ENCODE data around the gene ZDBF2.
A peak's percentile ranks its signal among the peaks of the same experiment; 100 is the strongest.
"Not testable (repeated sequence)": the region's sequence is repeated elsewhere in the genome, so short reads cannot be mapped to it uniquely, and the experiment has no call there.

ZDBF2 gene

DNA sequence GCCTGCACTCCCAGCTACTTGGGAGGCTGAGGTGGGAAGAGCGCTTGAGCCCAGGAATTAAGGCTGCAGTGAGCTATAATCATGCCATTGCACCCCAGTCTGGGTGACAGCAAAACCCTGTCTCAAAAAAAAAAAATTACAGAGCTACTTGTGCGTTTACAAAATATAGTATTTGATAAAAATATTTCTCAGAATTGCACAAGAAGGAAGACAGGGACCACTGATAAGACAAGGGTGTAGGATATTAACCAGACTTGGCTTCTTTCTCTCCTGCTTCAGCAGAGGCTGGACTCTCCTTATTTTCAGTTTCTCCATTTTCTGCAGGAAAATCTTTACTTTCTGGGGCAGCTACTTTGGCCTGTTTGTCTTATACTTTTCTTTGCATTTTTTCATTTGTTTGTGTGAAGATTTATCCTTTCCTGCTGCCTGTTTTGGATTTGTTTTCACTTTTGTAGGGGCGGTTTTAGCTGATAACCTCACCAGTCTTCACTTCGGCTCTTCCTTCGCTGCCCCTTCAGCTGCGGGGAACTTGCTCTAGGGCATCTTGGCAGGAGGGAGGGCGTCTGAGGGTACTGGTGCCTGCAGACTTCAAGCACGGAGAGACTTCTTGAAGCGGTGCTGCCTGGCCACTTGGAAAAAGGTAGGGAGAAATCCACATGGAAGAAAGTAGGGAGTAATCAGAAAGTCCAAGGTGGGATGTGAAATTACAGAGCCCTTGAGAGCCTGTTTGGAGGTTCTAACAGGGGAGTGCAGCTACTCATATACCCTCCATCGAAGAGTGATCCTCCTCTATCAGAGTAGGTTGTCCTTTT, 14.9 kb upstream of the ZDBF2 start:
- no peak for DNase-seq (ENCODE audit: low read depth)

DNA sequence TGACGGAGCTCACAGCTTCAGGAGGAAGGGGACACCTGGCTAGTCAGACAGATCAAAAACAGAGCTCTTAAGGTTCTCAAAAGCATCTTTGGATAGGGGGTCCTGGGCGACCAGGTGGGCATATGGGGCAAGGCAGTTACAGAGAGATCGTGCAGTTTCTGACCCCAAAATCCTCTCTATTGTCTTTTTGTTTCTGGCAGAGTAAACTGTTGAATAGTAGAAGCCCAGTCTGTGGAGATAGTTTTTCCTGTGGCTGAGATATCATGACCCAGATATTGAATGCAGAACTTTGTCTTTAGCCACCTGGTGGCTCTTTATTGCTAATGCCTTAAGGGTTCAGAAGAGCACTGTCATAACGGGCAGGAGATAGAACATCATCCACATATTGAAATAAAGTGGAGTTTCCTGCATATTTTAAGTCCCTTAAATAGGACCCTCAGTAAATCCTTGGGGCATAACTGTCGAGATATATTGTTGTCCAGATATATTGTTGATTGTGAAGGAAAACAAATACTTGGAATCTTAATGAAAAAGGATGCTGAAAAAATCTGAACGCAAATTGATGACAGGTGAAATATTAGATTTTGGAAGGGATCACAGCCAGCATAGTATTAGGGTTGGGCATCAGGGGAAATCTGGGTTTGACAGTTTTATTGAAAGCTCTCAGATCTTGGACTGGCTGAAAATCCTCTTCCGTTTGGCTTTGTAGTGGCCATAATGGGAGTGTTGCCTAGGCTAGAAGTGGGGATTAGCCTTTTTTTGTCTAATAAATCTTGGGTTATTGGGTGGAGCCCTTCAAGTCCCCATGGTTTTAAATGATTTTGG, 14.1 kb upstream of the ZDBF2 start:
- DNase-seq (ENCODE audit: low read depth): peak; percentile 31

DNA sequence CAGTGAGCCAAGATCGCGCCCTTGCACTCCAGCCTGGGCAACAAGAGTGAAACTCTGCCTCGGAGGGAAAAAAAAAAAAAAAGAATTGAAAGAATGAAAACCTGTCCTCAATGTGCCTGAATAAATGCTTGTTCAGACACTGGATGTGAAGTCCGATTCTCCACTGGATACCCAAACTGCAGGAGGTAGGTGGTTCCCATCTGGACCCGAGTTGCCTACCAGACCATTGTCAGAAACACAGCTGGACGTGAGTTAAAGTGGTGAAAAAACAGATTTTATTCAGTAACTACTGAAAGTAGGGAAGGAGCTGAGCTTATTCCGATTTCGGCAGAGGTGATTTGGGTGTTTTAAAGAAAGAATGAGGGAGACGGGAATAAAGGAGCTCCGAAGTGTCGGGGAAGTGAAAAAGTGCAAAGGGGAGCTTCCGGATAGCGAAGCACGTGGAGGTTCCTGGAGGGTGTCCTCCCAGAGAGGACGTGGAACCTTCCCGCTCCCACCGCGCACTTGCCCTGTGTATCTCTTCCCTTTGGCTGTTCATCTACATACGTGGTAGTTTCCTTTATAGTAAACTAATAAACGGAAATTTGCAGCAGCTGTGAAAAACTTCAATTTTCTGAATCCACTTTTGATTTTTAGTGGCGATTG, 10.4 kb upstream of the ZDBF2 start:
- DNase-seq (ENCODE audit: low read depth): no peak

DNA sequence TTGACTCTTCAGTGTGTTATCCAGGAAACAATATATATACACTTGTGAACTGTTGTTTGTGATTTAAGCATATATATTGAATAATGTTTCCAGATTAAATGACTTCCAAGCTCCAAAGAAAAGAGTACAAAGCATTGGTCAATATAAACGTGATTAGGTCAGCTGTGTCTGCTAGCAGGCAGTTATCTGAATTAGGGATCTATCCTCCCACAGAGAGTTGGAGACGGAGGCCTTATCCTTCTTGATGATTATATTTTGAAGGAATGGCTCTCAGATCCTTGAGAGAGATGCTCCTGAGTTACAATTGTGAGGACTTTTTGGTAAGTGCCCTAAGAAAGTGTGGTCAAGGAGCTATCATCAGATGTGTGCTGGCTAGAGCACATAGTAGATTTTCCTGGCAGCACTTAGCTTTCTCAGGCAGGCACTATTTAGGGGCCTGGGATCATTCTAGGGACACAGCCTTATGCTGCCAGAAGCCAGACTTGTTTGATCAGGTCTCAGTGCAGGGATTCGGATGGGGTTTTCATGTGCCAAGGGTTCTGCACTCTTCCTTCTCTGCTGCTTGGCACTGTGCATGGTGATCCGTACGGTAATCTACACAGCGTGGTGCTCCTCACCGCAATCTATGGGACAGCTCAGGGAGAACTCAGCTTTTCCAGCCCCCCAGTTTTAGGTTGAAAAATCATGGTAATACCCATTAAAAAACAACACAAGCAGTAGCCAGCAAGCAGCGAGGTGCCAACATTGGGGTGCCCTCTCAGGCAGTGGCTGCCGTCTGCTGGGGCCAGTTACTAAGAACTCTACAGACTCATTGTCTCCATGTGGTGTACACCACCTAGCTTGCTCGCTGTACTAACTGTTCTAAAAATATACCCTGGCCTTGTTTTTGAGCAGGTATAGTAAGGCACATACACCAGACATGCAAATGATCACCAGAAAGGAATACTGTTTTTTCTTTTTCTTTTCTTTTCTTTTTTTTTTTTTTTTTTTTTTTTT, 8.0 kb upstream of the ZDBF2 start:
- no peak for DNase-seq (ENCODE audit: low read depth)

DNA sequence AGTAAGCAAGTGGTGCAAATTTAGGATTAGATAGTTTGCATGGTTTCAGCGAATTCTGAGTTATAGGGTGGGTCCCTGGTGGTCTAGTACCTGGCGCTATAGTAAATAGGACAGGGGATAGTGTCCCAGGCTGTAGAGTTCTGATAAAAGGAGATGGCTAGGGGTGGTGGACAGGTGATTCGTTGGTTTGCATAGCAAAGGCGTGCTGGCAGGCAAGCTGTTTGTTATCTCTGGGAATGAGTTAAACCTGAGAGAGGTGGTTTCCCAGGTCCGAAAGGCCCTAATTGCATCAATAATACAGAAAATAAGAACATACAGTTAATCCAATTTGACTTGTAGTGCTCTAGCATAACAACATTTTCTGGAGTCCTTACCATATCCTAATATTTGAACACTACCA, 6.9 kb upstream of the ZDBF2 start:
- no peak for DNase-seq (ENCODE audit: low read depth)

DNA sequence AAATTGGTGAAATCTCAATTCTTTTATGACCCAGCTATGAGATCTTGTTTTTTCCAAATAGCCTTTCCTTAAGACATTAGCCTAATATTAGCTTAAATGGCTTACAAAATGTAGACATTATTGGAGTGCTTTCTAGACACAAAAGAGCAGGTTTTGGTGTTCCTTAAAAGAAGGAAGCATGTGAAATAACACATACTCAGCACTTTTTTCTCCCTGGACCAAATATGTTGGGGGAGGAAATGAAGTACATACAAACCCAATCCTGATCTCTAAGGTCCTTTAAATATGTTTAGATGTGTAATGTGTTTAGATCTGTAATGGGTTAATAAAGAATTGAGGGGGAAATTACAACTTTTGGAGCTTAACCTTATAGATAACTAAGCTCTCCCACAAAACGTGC, 3.4 kb upstream of the ZDBF2 start:
- no peak for DNase-seq (ENCODE audit: low read depth)

DNA sequence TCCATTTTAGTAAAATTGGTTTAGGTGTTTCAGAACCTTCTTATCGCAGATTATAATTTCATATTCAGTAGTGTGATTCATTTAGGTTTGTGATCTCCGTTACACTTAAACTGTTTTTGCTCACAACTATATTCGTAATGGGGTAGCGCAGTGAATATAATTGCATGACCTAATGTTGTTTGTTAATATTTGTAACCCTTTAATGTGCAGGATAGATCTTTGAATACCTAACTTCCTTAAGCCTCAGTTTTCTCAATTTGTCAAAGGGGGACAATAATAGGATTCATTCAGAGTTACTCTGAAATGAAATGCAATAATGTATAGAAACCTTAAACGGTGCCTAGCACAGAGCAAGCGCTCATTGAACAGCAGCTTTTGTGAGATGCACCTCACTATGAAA, 558 bp upstream of the ZDBF2 start:
- DNase-seq (ENCODE audit: low read depth): no peak

DNA sequence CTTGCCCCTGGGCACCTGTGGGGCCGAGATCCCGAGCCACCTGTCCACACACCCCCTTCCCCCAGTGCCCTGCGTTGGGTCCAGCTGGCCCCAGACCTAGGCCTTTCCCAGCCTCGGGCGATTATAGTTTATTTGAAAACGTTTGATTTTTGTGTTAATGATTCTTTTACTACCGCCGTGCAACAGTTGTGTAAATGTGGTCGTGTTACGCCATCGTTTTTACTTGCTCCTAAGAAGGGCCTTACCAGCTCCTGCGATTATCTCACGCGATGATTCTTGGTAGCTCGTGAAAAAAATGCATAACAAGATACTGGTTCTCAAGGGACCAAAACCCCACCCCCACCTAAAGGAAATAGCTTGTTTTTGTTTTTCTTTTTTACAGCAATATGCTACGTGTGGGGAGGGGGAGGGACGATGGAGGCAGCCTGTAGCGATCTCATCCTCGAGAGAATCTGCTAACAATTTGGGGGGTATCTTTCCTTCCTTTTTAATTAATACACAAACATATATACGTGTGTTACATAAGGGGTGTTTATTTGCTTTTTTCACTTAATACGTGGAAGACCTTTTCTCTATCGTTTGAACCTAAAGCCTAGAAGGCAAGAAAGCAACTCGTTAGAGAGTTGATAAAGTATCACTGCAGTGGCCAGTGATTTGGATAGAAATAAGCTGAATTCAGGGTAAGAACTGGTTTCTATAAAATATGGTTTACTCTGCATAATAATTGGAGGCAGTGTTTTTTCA, 1.0 kb downstream of the ZDBF2 start:
- DNase-seq (ENCODE audit: low read depth): no peak

DNA sequence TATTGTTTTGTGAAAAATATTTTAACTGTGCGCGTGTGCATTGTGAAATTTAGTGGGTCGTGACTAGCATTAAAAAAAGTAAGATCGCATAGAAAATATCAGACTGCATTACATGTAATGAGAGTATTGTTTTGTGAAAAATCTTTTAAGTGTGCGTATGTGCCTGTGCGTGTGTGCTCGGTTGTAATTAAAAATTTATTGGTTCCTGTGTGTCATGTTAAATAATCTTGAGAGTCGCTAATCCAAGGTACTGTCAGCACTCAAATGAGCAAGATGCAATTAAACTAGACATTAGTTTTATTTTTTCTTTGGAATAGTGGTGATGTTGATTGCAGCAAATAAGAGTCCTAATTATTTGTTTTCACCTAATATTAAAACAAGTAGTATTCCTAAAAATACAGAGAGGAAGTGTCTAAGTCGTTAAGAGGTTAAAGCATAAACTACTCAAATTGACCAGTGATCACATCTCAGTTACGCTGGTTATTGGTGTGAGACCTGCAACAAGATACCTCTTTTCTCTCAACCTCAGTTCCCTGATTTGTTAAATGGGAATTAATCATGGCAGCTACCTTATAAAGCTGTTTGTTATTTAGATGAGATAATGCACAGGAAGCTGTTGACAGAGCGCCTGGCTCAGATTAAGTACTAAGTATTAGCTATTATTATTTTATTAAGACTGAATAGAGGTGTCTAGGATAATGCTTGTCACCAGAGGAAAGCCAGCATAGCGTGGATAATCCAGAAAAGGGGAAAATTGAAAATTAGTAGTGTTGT, 1.9 kb downstream of the ZDBF2 start:
- no peak for DNase-seq (ENCODE audit: low read depth)

DNA sequence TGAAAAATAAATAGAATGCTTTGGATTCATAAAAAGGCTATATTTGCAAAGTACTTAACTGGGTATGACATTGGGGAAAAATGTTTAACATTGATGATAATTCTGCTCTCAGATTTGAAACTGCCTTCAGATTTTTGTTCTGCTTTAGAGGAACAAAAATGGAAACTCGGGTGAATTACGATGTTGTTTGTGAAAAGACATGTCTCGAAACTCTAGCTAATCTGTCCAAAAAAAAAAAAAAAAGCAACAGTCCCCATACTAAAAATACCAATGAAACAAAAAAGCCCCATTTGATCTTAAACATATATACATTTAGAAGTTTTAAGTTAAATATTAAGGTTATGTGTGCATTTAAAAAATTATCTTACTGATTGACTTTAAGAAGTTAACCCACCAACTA, 3.0 kb downstream of the ZDBF2 start:
- DNase-seq (ENCODE audit: low read depth): no peak

DNA sequence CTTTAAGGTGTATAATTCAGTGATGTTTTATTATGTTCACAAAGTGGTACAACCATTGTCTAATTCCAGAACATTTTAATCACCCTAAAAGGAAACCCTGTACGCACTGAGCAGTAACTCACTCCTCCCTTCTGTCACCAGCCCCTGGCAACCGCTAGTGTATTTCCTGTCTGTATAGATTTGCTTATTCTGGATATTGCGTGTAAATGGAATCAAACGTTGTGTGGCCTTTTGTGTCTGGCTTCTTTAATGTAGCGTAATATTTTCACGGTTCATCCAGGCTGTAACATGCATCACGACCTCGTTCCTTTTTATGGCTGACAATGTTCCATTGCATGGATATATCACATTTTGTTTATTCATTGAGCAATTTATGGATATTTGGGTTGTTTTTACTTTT, 8.3 kb downstream of the ZDBF2 start:
- DNase-seq (ENCODE audit: low read depth): no peak

DNA sequence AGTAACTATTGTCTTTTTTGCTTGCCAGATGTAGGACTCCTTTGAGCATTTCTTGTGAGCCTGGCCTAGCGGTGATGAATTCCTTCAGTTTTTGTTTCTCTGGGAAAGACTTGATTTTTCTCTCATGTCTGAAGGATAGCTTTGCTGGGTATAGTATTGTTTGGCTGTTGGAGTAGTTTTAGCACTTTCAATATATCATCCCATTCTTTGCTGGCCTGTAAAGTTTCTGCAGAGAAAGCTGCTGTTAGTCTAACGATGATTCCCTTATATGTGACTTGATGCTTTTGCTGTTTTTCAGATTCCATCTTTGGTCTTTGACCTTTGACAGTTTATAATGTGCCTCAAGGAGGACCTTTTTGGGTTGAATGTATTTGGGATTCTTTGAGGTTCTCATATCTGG, 12.7 kb downstream of the ZDBF2 start:
- DNase-seq (ENCODE audit: low read depth): no peak

DNA sequence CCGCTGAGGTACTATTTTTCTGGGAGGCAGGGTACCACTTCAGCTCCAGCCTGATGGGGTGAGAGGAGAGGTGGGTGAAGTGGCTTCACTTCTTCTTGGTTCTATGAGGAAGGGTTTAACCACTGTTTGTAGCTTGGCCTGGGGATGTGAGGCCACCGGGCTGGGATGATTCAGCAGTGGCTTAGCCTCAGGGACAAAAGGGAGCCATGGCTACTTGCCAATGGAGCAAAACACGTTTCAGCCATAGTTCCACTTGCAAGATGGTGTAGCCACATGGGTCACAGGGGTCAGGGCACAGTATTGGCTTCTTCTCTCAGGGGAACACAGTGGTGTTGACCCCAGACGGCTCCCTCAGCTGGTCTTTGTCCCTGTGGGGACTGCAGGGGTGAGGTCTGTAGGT, 14.9 kb downstream of the ZDBF2 start:
- DNase-seq (ENCODE audit: low read depth): no peak

DNA sequence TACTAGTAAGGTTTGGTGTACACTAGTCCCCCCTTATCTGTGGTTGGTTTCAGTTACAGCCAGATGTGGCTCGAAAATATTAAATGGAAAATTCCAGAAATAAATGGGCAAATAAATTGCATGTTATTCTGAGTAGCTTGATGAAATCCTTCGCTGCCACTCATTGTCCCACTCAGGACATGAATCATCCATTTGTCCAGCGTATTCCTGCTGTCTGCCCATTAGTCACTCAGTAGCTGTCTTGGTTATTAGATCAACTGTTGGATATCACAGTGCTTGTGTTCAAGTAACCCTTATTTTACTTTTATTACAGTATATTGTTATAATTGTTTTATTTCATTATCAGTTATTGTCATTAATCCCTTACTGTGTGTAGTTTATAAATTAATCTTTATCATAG, 21.7 kb downstream of the ZDBF2 start:
- DNase-seq (ENCODE audit: low read depth): peak; percentile 23

DNA sequence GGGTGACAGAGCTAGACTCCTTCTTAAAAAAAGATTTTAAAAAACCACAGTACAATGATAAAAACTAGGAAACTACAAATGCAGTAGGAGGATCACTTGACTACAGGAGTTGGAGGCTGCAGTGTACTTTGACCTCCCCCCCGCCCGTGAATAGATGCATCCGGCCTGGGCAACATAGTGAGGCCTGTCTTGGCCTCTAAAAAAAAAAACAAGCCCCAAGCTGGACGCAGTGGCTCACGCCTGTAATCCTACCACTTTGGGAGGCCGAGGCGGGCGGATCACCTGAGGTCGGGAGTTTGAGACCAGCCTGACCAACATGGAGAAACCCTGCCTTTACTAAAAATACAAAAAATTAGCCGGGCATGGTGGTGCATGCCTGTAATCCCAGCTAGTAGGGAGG, 25.1 kb downstream of the ZDBF2 start:
- DNase-seq (ENCODE audit: low read depth): not testable (repeated sequence)

DNA sequence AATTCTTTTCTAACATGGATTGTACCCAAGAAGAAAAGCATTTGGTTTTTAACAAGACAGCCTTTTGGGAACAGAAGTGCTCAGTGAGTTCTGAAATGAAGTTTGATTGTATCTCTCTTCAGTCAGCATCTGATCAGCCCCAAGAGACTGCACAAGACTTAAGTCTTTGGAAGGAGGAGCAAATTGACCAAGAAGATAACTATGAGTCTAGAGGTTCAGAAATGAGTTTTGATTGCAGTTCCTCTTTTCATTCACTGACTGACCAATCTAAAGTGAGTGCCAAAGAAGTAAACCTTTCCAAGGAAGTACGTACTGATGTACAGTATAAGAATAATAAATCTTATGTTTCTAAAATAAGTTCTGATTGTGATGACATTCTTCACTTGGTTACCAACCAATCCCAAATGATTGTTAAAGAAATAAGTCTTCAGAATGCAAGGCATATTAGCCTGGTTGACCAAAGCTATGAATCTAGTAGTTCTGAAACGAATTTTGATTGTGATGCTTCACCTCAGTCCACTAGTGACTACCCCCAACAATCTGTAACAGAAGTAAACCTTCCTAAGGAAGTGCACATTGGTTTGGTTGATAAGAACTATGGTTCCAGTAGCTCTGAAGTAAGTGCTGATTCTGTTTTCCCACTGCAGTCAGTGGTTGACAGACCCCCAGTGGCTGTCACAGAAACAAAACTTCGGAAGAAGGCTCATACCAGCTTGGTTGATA, 31.2 kb downstream of the ZDBF2 start:
- no peak for DNase-seq (ENCODE audit: low read depth)

DNA sequence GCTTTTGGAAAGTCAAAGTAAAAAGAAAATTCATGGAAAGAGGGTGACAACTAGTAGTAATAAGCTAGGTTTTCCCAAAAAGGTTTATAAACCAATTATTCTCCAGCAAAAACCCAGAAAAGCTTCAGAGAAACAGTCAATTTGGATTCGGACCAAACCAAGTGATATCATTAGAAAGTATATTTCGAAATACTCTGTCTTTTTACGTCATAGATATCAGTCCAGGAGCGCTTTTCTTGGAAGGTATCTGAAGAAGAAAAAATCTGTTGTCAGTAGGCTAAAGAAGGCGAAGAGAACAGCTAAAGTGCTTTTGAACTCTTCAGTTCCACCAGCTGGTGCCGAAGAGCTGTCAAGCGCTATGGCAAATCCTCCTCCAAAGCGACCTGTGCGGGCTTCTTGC, 36.6 kb downstream of the ZDBF2 start:
- DNase-seq (ENCODE audit: low read depth): no peak

DNA sequence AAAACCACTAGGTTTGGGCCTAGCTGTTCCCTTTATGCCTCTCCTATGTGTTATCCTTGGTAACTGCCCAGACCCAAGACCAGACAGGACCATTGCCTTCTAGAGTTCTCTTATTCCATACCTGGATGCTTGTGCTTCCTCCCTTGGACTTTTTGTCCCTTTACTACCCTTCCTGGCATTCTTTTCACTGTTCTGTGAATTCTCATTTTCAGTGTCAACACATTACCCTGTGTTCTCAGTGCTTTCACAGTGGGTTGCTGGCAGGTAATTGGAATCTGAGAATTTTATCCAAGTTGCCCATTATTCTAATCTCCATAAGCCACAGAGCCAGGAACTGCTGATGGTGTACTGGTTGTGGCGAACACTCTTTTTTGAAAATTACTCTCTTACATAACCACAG, 41.7 kb downstream of the ZDBF2 start:
- DNase-seq (ENCODE audit: low read depth): no peak

DNA sequence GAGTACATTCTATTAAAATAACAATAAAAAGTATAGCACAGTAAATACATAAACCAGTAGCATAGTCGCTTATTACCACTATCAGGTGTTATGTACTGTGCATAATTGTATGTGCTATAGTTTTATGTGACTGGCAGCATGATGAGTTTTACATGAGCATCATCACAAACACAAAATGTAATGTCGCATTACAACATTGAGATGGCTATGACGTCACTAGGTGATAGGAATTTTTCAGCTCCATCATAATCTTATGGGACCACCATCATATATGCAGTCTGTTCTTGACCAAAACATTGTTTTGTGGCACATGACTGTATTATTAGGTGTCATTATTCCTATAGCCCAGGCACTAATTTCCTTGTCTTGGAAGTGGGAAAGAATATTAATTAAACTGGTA, 48.6 kb downstream of the ZDBF2 start:
- DNase-seq (ENCODE audit: low read depth): no peak

DNA sequence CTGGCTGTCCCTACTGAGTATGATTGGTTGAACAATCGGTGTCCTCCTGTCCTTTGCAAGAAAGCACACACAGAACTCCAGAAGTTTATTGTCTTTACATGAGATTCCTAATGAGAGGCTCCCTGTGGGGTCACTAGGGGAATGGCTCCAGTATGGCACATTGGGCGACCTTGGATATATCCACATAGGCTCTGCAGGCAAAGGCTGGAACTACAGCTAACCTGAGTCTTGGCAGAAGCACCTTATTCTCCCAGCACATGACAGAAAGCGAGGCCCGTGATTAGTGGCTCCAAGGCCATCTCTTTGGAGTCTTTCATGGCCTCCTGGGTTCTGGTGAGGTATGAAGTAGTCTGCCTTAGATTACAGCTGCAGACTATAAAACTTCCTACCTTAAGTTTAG, 49.0 kb downstream of the ZDBF2 start:
- no peak for DNase-seq (ENCODE audit: low read depth)

Measured in stromal cell of bone marrow (primary cell).